ENCODE results near the gene SLC9A8.
"Not testable (repeated sequence)": the region's sequence is repeated elsewhere in the genome, so short reads cannot be mapped to it uniquely, and the experiment has no call there.

SLC9A8 gene, protein sequence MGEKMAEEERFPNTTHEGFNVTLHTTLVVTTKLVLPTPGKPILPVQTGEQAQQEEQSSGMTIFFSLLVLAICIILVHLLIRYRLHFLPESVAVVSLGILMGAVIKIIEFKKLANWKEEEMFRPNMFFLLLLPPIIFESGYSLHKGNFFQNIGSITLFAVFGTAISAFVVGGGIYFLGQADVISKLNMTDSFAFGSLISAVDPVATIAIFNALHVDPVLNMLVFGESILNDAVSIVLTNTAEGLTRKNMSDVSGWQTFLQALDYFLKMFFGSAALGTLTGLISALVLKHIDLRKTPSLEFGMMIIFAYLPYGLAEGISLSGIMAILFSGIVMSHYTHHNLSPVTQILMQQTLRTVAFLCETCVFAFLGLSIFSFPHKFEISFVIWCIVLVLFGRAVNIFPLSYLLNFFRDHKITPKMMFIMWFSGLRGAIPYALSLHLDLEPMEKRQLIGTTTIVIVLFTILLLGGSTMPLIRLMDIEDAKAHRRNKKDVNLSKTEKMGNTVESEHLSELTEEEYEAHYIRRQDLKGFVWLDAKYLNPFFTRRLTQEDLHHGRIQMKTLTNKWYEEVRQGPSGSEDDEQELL

DNA sequence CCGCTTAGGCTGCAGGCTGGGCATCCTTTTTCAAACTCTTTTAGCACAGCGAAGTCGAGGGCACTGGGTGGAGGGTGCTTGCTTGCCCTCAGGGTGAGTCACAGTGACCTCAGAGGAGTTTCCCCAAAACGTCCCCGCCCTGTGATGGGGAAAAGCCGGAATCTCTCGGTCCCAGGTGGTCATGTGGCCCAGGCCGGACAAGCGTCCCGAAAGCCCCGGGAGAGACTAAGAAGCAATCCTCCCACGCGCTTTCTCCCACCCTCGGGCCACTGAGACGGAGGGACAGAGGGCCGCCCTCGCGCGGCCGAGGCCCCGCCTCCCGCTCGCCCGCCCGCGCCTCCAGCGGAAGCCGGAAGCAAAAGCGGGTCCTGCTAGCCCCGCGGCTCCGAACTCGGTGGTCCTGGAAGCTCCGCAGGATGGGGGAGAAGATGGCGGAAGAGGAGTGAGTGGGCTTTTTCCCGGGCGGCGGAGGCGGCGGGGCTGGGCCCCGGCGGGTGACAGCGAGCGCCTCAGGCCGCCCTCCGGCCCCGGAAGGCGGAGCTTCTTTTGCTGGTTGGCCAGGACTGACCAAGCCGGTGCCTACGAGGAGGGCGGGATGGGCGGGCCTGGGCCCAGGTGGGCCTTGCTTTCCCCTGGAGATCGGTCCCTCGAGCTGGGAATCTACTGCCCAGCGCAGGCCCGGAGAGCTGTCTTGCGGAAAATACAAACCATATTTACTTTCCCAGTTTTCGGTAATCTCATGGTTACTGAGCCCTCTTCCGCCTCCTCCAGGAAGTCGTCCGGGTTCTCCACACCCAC, at the start of gene SLC9A8:
Gene SLC9A8, plus strand, starts transcription at position 322 of the 798 bp plus-strand sequence. Its CDS starts 95 bp downstream, at position 417.
- peak; percentile 92 for DNase-seq (ENCODE audit: low read depth)

DNA sequence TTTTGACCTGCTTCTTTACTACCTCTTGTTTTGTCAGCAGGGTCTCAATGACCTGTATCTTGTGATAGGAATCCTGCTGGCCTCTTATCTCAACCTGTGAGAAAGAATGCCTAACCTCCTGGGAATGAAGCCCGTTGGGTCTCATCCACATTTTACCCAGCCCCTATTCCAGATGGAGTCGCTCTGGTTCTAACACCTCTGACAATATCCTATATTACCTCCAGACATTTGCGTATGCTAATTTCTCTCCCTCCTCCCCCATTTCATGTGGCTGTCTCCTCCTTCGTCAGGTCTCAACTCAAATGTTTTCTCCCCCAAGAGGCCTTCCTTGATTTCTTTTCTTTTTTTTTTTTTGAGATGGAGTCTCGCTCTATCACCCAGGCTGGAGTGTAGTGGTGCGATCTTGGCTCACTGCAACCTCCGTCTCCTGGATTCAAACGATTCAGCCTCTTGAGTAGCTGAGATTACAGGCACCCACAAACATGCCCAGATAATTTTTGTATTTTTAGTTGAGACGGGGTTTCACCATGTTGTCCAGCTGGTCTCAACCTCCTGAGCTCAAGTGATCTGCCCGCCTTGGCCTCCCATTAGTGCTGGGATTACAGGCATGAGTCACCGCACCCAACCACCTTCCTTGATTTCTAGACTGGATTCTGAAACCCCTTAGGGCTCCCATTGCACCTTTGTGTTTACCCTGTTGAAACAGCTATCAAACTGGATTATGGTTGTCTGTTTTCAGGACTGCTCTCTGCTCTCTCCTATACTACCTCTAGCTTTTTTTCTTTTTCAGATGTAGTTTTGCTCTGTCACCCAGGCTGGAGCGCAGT, 49.5 kb upstream of the SLC9A8 start:
- no peak for DNase-seq (ENCODE audit: low read depth)

DNA sequence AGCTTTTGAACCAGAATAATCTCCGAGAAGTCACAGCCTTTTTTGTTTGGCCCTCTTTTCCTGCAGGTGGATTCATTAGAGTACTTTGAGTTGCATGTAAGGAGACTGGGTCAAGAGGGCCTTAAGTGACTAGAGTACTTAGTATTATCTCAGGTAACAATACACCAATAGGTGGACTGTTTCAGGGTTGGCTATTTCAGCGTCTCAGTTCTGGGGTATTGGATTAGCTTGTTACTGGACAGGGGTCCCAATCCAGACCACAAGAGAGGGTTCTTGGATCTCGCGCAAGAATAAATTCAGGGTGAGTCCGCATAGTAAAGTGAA, 47.3 kb upstream of the SLC9A8 start:
- no peak for DNase-seq (ENCODE audit: low read depth)

GRCh38 chr20:49765846-49766541, 46.6 kb upstream of the SLC9A8 start:
- no peak for DNase-seq (ENCODE audit: low read depth)

GRCh38 chr20:49766979-49767521, 45.6 kb upstream of the SLC9A8 start:
- DNase-seq (ENCODE audit: low read depth): no peak

- DNase-seq (ENCODE audit: low read depth): no peak
Measured at GRCh38 chr20:49768204-49769047, 44.2 kb upstream of the SLC9A8 start.

DNA sequence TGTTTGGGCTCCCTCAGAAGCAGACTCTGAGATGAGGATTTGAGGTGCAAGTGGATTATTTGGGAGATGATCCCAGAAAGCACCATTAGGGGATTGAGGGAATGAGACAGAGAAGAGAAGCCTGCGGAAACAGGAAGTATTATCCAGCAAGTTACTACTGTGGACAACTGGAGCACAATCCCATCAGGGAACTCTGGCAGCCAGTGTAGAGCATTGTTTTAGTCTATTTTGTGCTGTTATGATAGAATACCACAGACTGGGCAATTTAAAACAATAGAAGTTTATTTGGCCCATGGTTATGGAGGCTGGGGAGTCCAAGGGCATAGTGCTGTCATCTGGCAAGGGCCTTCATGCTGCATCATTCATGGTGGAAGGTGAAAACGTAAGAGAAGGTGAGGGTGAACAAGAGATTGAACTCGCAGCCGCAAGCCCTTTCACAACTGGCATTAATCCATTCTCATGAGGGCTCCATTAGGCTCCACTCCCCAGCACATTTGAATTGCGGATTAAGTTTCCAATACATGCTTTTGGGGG, 43.5 kb upstream of the SLC9A8 start:
- no peak for DNase-seq (ENCODE audit: low read depth)

GRCh38 chr20:49770634-49771033, 42.0 kb upstream of the SLC9A8 start:
- no peak for DNase-seq (ENCODE audit: low read depth)

DNA sequence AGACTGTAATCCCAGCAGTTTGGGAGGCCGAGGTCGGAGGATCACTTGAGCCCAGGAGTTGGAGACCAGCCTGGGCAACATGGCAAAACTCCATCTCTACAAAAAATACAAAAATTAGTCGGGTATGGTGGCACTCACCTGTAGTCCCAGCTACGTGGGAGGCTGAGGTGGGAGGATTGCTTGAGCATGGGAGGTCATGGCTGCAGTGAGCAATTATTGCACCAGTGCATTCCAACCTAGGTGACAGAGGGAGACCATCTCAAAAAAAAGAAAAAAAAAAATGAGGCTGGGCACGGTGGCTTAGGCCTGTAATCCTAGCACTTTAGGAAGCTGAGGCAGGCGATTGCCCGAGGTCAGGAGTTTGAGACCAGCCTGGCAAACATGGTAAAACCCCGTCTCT, 38.4 kb upstream of the SLC9A8 start:
- DNase-seq (ENCODE audit: low read depth): not testable (repeated sequence)

GRCh38 chr20:49775229-49775693, 37.4 kb upstream of the SLC9A8 start:
- no peak for DNase-seq (ENCODE audit: low read depth)

DNA sequence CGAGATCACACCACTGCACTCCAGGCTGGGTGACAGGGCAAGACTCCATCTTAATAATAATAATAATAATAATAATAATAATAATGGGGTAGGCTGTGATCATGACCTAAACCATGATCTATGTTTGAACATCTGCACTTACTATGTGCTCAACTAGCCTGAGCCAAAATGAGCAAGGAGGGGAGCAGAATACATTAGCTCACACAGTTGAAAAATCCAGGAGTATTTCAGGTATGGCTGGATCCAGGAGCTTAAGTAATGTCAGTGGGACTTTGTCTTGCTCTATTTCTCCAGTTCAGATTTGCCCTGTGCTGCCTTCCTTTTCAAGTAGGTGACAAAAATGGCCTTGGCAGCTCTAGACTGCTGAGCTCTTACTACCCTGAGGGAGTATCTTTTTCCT, 32.7 kb upstream of the SLC9A8 start:
- DNase-seq (ENCODE audit: low read depth): no peak

- DNase-seq (ENCODE audit: low read depth): no peak
Measured at GRCh38 chr20:49781676-49782075, 31.0 kb upstream of the SLC9A8 start.

- DNase-seq (ENCODE audit: low read depth): not testable (repeated sequence)
Measured at GRCh38 chr20:49782439-49782838, 30.2 kb upstream of the SLC9A8 start.

DNA sequence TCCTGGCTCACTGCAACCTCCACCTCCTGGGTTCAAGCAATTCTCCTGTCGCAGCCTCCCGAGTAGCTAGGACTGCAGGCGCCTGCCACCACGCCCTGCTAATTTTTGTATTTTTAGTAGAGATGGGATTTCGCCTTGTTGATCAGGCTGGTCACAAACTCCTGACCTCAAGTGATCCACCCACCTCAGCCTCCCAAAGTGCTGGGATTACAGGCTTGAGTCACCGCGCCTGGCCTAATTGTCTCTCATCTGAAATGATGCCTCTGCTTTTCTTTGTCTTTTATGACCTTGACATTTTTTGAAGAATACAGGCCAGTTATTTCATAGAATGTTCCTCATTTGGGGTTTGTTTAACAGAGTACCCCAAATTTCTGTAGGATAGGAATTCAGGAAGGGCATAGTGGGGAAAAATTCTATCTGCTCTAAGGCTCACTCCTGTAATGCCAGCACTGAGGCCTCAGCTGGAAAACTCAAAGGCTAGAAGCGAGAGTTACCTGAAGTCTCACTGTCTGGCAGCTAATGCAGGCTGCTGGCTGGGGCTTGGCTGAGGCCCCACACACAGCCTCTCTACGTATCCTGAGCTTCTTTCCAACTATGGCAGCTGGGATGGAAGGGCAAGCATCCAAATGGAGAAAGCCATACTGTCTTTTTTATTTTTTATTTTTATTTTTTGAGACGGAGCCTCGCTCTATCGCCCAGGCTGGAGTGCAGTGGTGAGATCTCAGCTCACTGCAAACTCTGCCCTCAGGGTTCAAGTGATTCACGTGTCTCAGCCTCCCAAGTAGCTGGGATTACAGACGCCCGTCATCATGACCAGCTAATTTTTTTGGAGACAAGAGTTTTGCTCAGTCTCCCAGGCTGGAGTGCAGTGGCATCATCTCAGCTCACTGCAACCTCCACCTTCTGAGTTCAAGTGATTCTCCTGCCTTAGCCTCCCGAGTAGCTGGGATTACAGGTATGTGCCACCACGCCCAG, 29.3 kb upstream of the SLC9A8 start:
- DNase-seq (ENCODE audit: low read depth): not testable (repeated sequence)

- DNase-seq (ENCODE audit: low read depth): no peak
Measured at GRCh38 chr20:49784291-49784690, 28.3 kb upstream of the SLC9A8 start.

GRCh38 chr20:49785149-49785851, 27.3 kb upstream of the SLC9A8 start:
- DNase-seq (ENCODE audit: low read depth): no peak

GRCh38 chr20:49785852-49786175, 26.8 kb upstream of the SLC9A8 start:
- peak; percentile 46 for DNase-seq (ENCODE audit: low read depth)

DNA sequence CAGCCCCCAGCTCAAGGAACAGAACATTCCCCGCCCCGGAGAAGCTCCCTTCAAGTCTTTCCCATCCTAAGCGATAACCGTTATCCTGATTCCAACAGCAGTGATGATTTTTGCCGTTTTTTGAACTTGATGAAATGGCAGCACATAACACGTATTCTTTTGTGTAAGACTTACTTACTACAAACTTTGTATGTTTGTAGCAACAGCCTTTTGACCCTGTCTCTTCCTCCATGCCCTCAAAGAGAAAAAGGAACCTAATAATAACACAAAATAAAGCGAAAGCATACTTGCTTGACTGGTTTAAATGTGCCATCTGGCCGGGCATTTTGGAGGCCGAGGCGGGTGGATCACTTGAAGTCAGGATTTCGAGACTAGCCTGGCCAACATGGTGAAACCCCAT, 26.4 kb upstream of the SLC9A8 start:
- DNase-seq (ENCODE audit: low read depth): no peak
